GM13977 (cell line): Measurements from ENCODE around the gene SPATS2L.

Experiments
- DNase-seq: peaks from one replicate; pipeline ENCODE4 v3.0.0; 2012; ENCODE audit warnings: low spot score
- CTCF ChIP-seq: IDR thresholded peaks from 2 replicates; pipeline ENCODE4 v1.5.1; 2012; ENCODE audit warnings: mild to moderate bottlenecking, control low read depth; ENCODE audit not compliant: insufficient read depth; ENCODE audit errors: extremely low read depth, missing control alignments
- in situ Hi-C: fragments of 300-500 bp; cut with MboI; formaldehyde crosslinking; loops from one replicate; pipeline ENCODE4 v1.12.0; 2022; ENCODE audit warnings: low sequenced_read_pairs, low pct_unique_long_range_greater_than_20kb, mixed read lengths, inconsistent platforms; ENCODE audit not compliant: unreplicated experiment

The SPATS2L gene

GRCh38 chr2:200425026-200425821 lies 118.7 kb downstream of the SPATS2L start:
- in situ Hi-C loops: no loop called here
- TF ChIP-seq CTCF: no peak
- no peak for DNase-seq

GRCh38 chr2:200426754-200427153 lies 120.3 kb downstream of the SPATS2L start:
- no peak for DNase-seq
- no peak for TF ChIP-seq CTCF
- in situ Hi-C loops: no loop called here

GRCh38 chr2:200428961-200429665 lies 122.6 kb downstream of the SPATS2L start:
- TF ChIP-seq CTCF: no peak
- in situ Hi-C loops: no loop called here

GRCh38 chr2:200430017-200430416 lies 123.5 kb downstream of the SPATS2L start:
- in situ Hi-C loops: no loop called here
- TF ChIP-seq CTCF: no peak
- DNase-seq: no peak

More at GRCh38 chr2:200428961-200429665, 122.6 kb downstream of the SPATS2L start:
- DNase-seq: no peak

GRCh38 chr2:200431996-200432705 lies 125.7 kb downstream of the SPATS2L start:
- in situ Hi-C loops: no loop called here
- no peak for TF ChIP-seq CTCF
- no peak for DNase-seq

- in situ Hi-C loops: no loop called here
- DNase-seq: no peak
- no peak for TF ChIP-seq CTCF
Measured at GRCh38 chr2:200435379-200435778, 128.9 kb downstream of the SPATS2L start.
